Stimulated activated CD4-positive, alpha-beta T cell treated with anti-CD3 and anti-CD28 coated beads, Interleukin-1b, Interleukin-23, amount 100 ng/mL, for 1 hour (primary cell): ENCODE data around the gene NUF2.

Experiments
- DNase-seq, 2 donors: peaks; one replicate each; pipeline ENCODE4 v3.0.0-alpha.2; 2020; ENCODE audit warnings: low read depth in 2 of 2

The NUF2 gene

GRCh38 chr1:163401211-163401610 lies 79.5 kb downstream of the NUF2 start:
- no peak for DNase-seq
